ENCODE measurements around the gene ULK4. TPM values are rescaled to one million over a fixed set of nuclear protein-coding genes. Genes with fewer than 3 reads are reported as not detected.

Gene ULK4
- total RNA-seq, 1 donor = 42.5 TPM

Other genes starting within 250 kb of the ULK4 start
- gene TRAK1, start 129.3 kb upstream of the ULK4 start, total RNA-seq = 26.3 TPM

All from mononuclear cell (primary cell).